C4-2B (cell line): ENCODE results near the gene LSMEM2.

ENCODE experiments used
- ZFX ChIP-seq: fragments of 450-650 bp; IDR thresholded peaks from 2 replicates; pipeline ENCODE4 v1.6.1; 2017
- TF ChIP-seq, protein P1 (sequence below): fragments of 450-650 bp; conservative IDR thresholded peaks from 2 replicates; pipeline ENCODE4 v1.5.1; 2017; ENCODE audit warnings: mild to moderate bottlenecking

- TF ChIP-seq, protein P1, sequence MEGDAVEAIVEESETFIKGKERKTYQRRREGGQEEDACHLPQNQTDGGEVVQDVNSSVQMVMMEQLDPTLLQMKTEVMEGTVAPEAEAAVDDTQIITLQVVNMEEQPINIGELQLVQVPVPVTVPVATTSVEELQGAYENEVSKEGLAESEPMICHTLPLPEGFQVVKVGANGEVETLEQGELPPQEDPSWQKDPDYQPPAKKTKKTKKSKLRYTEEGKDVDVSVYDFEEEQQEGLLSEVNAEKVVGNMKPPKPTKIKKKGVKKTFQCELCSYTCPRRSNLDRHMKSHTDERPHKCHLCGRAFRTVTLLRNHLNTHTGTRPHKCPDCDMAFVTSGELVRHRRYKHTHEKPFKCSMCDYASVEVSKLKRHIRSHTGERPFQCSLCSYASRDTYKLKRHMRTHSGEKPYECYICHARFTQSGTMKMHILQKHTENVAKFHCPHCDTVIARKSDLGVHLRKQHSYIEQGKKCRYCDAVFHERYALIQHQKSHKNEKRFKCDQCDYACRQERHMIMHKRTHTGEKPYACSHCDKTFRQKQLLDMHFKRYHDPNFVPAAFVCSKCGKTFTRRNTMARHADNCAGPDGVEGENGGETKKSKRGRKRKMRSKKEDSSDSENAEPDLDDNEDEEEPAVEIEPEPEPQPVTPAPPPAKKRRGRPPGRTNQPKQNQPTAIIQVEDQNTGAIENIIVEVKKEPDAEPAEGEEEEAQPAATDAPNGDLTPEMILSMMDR, result no peak
- TF ChIP-seq ZFX, result no peak
Observed at GRCh38 chr3:50269977-50270413, 8.9 kb upstream of the LSMEM2 start.
